LNCaP clone FGC (cell line): ENCODE data around the gene OASL.

Experiments
- DNase-seq: peaks from one replicate; pipeline ENCODE4 v3.0.0-alpha.2; 2011; ENCODE audit warnings: low read depth
- H3K4me3 ChIP-seq: 2 replicates; pipeline ENCODE4 v1.5.1; 2011; ENCODE audit warnings: mild to moderate bottlenecking, low read depth, low read length, control low read depth
- TF ChIP-seq, protein P1 (sequence below): IDR thresholded peaks from 2 replicates; pipeline ENCODE4 v1.5.1; 2012; ENCODE audit warnings: mild to moderate bottlenecking; ENCODE audit not compliant: control insufficient read depth, insufficient read depth; ENCODE audit errors: extremely low read depth

OASL gene

DNA sequence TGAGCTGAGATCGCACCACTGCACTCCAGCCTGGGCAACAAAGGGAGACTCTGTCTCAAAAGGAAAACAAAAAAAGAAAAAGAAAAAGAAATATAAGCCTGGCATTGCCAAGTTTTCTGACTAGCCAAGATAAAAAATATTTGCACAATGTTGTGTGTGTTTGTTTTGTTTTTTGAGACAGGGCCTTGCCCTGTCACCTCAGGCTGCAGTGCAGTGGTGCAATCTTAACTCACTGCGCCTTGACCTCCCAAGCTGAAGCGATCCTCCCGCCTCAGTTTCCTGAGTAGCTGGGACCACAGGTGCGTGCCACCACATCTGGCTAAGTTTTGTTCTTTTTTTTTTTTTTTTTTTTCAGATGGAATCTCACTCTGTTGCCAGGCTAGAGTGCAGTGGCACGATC is 17.3 kb downstream of the OASL start:
- TF ChIP-seq, protein P1, sequence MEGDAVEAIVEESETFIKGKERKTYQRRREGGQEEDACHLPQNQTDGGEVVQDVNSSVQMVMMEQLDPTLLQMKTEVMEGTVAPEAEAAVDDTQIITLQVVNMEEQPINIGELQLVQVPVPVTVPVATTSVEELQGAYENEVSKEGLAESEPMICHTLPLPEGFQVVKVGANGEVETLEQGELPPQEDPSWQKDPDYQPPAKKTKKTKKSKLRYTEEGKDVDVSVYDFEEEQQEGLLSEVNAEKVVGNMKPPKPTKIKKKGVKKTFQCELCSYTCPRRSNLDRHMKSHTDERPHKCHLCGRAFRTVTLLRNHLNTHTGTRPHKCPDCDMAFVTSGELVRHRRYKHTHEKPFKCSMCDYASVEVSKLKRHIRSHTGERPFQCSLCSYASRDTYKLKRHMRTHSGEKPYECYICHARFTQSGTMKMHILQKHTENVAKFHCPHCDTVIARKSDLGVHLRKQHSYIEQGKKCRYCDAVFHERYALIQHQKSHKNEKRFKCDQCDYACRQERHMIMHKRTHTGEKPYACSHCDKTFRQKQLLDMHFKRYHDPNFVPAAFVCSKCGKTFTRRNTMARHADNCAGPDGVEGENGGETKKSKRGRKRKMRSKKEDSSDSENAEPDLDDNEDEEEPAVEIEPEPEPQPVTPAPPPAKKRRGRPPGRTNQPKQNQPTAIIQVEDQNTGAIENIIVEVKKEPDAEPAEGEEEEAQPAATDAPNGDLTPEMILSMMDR: no peak
- no peak overlapping the region for H3K4me3 ChIP-seq
- no peak for DNase-seq

DNA sequence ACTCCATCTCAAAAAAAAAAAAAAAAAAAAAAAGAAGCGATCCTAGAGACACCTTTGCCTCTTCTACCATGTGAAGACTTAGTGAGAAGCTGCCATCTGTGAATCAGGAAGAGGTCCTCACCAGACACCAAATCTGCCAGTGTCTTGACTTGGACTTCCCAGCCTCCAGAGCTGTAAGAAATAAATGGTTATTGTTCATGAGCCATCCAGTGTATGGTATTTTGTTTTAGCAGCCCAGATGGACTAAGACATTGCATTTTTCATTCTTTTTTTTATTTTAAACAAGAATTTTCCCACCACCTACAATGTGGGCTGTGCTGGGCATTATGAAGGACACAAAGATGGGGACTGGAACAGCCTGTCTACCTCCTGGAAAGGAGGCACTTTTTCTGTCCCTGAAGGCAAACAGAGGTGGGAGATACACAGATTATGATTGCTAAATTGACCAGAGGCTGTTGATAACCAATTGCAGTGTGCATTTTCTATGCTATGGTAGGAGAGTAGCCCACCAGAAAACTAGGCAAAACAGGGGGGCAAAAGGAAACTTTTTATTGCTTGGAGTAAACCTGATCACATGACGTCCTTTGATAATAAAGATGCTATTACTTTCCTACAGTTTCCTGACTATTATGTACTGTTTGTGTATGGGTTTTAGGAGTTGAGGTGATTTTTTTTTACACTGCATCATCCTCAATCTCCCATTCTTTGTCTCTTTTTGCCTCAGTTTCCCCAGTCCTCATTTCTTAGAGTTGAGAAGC is 20.0 kb downstream of the OASL start:
- DNase-seq: no peak
- H3K4me3 ChIP-seq: no peak overlapping the region
- TF ChIP-seq, protein P1: no peak

DNA sequence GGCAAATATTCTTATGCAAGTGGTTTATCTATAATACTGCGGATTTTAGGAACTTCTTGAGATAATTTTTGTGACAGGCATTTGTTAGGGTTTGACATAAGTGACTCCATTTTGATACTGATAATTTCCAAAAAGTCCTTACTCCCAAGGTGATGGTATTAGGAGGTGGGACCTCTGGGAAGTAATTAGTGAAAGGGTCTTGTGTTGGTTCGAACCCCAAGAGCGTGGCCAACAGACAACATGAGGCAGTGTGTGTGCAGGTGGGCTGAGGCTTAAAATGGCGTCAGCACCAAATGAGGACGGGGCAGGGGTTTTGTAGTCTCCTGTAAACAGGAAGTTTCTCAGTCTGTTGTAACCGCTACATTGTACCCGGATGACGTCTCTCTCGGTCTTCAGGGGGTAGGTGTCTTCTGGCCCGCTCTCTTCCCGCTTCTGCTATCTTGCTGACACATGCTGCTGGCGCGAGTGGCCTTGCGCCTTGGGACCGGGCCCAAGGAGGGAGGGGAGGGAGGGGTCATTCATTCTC is 21.0 kb downstream of the OASL start:
- TF ChIP-seq, protein P1: no peak
- no peak overlapping the region for H3K4me3 ChIP-seq
- DNase-seq: no peak

DNA sequence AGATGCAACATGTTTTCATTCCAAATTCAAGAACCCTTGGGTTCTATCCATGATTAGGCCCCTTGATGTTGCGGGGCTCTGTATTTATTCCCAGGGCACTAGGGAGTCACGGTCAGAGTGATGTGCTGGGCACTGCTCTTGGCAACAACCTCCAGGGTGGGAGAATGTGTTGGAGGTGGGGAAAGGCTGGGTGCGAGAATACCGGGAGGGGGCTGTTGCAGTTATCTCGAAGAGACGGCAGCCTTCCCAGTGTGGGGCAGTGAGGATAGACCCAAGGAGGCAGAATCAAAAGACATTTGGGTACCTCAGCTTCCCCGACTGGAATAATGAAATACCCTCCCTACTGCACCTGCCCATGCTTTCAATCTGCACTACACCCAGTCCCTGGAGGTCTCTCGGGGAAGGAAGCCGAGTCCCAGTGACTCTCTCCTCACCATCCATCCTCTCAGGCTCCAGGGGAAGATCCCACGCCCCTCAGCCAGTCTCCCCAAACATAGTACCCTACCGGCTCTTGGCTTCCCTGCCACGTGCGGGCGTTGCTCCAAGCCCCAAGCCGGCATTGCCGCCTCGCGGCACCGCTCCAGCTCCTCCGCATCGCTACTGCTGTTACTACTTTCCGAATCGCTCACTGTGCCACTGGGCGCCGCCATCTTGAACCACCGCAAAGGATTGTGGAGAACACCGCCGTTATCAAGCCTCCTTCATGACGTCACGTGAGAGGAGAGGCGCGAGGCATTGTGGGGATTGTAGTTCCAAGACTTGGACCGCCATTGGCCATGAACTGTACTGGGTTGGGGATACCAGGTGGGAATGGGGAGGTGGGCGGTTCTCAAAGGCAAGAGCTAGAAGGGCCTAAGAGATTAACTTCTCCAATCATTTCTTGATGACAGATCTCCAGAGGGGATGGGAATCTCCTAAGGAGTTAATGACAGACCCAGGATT is 22.9 kb downstream of the OASL start, which contains the start of gene C12orf43:
C12orf43 (minus strand) TSS at position 663 of the 942 bp plus-strand sequence; CDS start at position 650, 13 bp downstream.
- H3K4me3 ChIP-seq: peak within 1 kb of the TSS; percentile 100
- TF ChIP-seq, protein P1: no peak
- peak; percentile 73 for DNase-seq

DNA sequence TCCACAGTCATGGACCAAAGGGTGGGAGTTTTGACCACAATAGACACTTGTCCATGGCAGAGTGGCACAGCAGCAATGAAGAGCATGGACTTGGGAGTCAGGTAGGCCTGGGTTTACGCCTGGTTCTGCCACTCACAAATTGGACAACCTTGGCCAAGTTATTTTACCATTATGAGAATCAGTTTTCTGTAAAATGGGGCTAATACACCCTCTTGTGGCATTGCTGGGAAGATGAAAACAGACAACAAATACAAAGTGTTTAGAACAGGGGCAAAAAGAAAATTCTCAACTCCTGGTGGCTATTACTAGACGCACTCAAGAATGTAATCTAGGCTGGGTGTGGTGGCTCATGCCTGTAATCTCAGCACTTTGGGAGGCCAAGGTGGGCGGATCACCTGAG is 25.3 kb downstream of the OASL start:
- TF ChIP-seq, protein P1: peak; percentile 11; the same call in 1 of the 2 replicates
- DNase-seq: no peak
- H3K4me3 ChIP-seq: no peak overlapping the region

DNA sequence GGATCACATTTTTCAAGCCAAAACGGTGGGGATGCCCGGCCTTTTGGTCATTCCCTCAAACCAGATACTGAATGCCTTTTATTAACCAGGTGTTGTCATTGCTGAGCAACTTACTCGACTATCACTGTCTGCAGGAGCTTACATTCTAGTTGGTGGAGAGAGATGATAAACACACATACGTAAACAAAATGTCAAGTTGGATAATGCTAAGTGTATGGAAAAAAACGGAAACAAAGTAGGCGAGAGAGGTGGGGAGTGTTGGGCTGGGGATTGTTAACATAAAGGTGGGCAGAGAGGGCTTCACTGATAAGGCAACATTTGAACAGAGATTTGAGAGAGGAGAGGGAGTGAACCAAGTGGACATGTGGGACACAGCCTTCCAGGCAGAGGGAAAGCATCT is 27.2 kb downstream of the OASL start:
- DNase-seq: no peak
- TF ChIP-seq, protein P1: no peak
- H3K4me3 ChIP-seq: no peak overlapping the region
